ENCODE data around the gene LBX1.

Gene LBX1

GRCh38 chr10:101224060-101224909 is 5.0 kb downstream of the LBX1 start:
- DNase-seq, result peak; percentile 41
- peaks cover 4% of the 10 kb centered on the region for H3K9me3 Mint-ChIP-seq
- H3K4me1 Mint-ChIP-seq, result peaks cover 55% of the 10 kb centered on the region
- no peak for TF ChIP-seq CTCF (IDR thresholded peaks at IDR 0.05)
- peak overlapping the region; percentile 49 for H3K4me3 Mint-ChIP-seq
- peaks cover 99% of the 10 kb centered on the region for H3K27me3 Mint-ChIP-seq (ENCODE audit: low read depth, poor library complexity)
- no peak overlapping the region for H3K27ac Mint-ChIP-seq
- H3K36me3 Mint-ChIP-seq (ENCODE audit: low read depth), result no peaks in the 10 kb centered on the region

- peak; percentile 38 for DNase-seq
- peaks cover 59% of the 10 kb centered on the region for H3K4me1 Mint-ChIP-seq
- H3K36me3 Mint-ChIP-seq (ENCODE audit: low read depth), result no peaks in the 10 kb centered on the region
- H3K27me3 Mint-ChIP-seq (ENCODE audit: low read depth, poor library complexity), result peaks cover 100% of the 10 kb centered on the region
- H3K27ac Mint-ChIP-seq, result no peak overlapping the region
- no peak for TF ChIP-seq CTCF (IDR thresholded peaks at IDR 0.05)
- peaks cover 4% of the 10 kb centered on the region for H3K9me3 Mint-ChIP-seq
- peak overlapping the region; percentile 11 for H3K4me3 Mint-ChIP-seq
Observed at GRCh38 chr10:101223274-101224059, 5.8 kb downstream of the LBX1 start.

DNA sequence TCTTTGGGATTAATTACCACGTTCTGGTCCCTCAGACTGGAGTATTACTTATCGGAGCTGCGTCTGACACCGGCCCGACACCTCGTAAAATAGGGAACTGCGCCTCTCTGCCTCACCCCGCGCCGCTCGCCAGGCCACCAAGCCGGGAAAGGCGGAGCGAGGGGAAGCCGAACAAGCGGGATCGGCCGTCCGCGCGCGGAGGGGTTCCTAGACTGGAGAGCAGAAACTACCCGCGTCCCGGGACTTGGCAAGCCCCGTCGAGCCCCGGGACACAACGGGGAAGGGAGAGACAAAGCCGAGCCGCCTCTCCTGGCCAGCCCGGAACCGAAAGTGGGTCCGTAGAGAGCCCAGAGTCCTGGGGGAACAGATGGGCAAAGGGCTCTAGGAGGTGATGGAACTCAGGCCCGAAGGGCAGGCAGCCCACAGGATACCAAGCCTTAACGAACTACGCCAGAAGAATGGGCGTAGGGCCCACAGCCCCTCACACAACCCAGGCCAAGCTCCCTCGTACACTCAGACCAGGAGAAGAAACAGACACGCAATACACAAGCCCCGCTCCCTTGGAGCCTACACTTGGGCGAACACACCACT is 6.5 kb downstream of the LBX1 start:
- peak; percentile 61 for DNase-seq
- no peak for TF ChIP-seq CTCF (IDR thresholded peaks at IDR 0.05)
- no peaks in the 10 kb centered on the region for H3K36me3 Mint-ChIP-seq (ENCODE audit: low read depth)
- H3K4me1 Mint-ChIP-seq, result peaks cover 59% of the 10 kb centered on the region
- peaks cover 100% of the 10 kb centered on the region for H3K27me3 Mint-ChIP-seq (ENCODE audit: low read depth, poor library complexity)
- H3K4me3 Mint-ChIP-seq, result peak overlapping the region; percentile 11
- no peak overlapping the region for H3K27ac Mint-ChIP-seq
- peaks cover 4% of the 10 kb centered on the region for H3K9me3 Mint-ChIP-seq

- Mint-ChIP-seq H3K27me3 (ENCODE audit: low read depth, poor library complexity) (peaks cover 100% of the 10 kb centered on the region), H3K4me3 (no peak overlapping the region), H3K9me3 (peaks cover 4% of the 10 kb centered on the region), H3K36me3 (ENCODE audit: low read depth) (no peaks in the 10 kb centered on the region), H3K27ac (no peak overlapping the region), H3K4me1 (peaks cover 60% of the 10 kb centered on the region)
- DNase-seq, result no peak
- TF ChIP-seq CTCF (IDR thresholded peaks at IDR 0.05), result no peak
Observed at GRCh38 chr10:101221963-101222531, 7.2 kb downstream of the LBX1 start.

GRCh38 chr10:101221549-101221948 is 7.7 kb downstream of the LBX1 start:
- no peak for TF ChIP-seq CTCF (IDR thresholded peaks at IDR 0.05)
- H3K4me3 Mint-ChIP-seq, result no peak overlapping the region
- H3K36me3 Mint-ChIP-seq (ENCODE audit: low read depth), result no peaks in the 10 kb centered on the region
- H3K9me3 Mint-ChIP-seq, result peaks cover 4% of the 10 kb centered on the region
- peaks cover 63% of the 10 kb centered on the region for H3K4me1 Mint-ChIP-seq
- DNase-seq, result no peak
- peaks cover 100% of the 10 kb centered on the region for H3K27me3 Mint-ChIP-seq (ENCODE audit: low read depth, poor library complexity)
- H3K27ac Mint-ChIP-seq, result no peak overlapping the region
